ENCODE measurements around the gene DIPK1C.

DIPK1C gene

GRCh38 chr18:74396171-74397169, 60.6 kb downstream of the DIPK1C start:
- H3K4me3 ChIP-seq (ENCODE audit: low read depth, low read length): no peak overlapping the region
- TF ChIP-seq, protein P1, sequence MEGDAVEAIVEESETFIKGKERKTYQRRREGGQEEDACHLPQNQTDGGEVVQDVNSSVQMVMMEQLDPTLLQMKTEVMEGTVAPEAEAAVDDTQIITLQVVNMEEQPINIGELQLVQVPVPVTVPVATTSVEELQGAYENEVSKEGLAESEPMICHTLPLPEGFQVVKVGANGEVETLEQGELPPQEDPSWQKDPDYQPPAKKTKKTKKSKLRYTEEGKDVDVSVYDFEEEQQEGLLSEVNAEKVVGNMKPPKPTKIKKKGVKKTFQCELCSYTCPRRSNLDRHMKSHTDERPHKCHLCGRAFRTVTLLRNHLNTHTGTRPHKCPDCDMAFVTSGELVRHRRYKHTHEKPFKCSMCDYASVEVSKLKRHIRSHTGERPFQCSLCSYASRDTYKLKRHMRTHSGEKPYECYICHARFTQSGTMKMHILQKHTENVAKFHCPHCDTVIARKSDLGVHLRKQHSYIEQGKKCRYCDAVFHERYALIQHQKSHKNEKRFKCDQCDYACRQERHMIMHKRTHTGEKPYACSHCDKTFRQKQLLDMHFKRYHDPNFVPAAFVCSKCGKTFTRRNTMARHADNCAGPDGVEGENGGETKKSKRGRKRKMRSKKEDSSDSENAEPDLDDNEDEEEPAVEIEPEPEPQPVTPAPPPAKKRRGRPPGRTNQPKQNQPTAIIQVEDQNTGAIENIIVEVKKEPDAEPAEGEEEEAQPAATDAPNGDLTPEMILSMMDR (IDR thresholded peaks at IDR 0.05; ENCODE audit: low read depth, low read length): no peak

- TF ChIP-seq, protein P1 (IDR thresholded peaks at IDR 0.05; ENCODE audit: low read depth, low read length): no peak
These were observed 61.4 kb downstream of the DIPK1C start for GRCh38 chr18:74395648-74396154.

GRCh38 chr18:74395006-74395405, 62.1 kb downstream of the DIPK1C start:
- TF ChIP-seq, protein P1 (IDR thresholded peaks at IDR 0.05; ENCODE audit: low read depth, low read length): no peak
- H3K4me3 ChIP-seq (ENCODE audit: low read depth, low read length): no peak overlapping the region

More at GRCh38 chr18:74395648-74396154, 61.4 kb downstream of the DIPK1C start:
- no peak overlapping the region for H3K4me3 ChIP-seq (ENCODE audit: low read depth, low read length)

DNA sequence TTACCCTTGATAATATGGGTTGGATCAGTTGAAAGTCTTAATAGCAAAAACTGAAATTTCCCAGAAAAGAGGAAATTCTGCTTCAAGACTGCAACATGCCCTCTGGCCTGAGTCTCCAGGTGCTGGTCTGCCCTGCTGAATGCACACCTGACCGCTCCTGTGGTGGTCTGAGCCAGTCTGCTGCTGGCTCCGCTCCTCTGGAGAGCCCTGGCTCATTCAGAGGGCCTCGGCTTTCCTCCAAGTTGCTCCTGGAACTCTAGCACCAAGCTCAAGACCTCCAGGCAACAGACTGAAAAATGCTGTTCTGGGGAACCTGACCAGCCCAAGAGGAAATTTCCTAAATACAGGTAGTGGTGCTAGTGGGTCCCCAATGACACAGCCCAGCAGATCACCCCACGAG, 64.8 kb downstream of the DIPK1C start:
- H3K4me3 ChIP-seq (ENCODE audit: low read depth, low read length): no peak overlapping the region
- TF ChIP-seq, protein P1 (IDR thresholded peaks at IDR 0.05; ENCODE audit: low read depth, low read length): no peak

DNA sequence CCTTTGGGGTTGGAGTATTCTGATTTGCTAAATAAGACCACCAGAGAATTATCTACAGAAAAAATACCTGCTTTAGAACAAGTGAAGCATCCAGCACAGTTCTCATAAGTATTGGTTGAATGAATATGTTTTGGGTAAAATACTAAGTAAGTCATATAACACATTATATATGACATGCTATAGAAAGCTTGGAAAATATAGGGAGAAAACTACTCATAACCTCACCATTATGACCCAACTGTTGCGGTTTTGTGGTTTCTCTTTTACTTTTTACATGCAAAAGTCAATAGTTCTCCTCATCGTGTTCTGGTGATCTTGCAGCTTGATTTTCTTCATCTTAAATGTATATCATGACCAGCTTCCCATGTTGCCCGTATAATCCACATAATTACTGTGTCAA, 66.2 kb downstream of the DIPK1C start:
- H3K4me3 ChIP-seq (ENCODE audit: low read depth, low read length): no peak overlapping the region
- TF ChIP-seq, protein P1 (IDR thresholded peaks at IDR 0.05; ENCODE audit: low read depth, low read length): no peak

DNA sequence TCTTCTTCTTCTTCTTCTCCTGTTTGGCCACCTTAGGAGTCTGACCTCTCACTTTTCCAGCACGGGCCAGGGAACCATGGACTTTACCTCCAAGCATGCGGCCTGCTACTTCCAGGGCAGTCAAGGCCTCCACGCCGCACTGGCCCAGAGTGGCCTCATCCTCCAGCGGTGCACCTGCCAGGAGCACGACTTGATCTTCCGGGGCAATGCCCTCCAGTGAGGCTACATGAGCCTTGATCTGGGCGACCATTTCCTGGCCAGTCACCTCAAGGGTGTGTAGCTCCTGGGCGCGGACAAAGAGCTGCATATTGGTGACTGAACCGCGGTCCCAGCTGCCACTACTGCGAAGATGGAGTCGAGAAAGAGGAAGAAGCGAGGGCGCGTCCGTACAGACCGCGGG, 67.1 kb downstream of the DIPK1C start:
- no peak overlapping the region for H3K4me3 ChIP-seq (ENCODE audit: low read depth, low read length)

More for the DNA sequence above, 67.1 kb downstream of the DIPK1C start:
- TF ChIP-seq, protein P1 (IDR thresholded peaks at IDR 0.05; ENCODE audit: low read depth, low read length): no peak
